HG03045 (cell line): ENCODE data around the gene LGSN.
"Not testable (repeated sequence)": the region's sequence is repeated elsewhere in the genome, so short reads cannot be mapped to it uniquely, and the experiment has no call there.

Source experiments
- ATAC-seq: cut with Tn5 transposase; IDR thresholded peaks from one replicate; pipeline ENCODE4 v1.9.1; 2021; ENCODE audit warnings: mild to moderate bottlenecking, moderate library complexity; ENCODE audit not compliant: unreplicated experiment

LGSN gene

GRCh38 chr6:63319939-63320338 is at the start of gene LGSN:
LGSN (minus strand) TSS chr6:63319983; CDS start chr6:63319943, 40 bp downstream.
- ATAC-seq: no peak

- no peak for ATAC-seq
Measured at GRCh38 chr6:63368347-63368746, 48.6 kb upstream of the LGSN start.

- not testable (repeated sequence) for ATAC-seq
Measured at GRCh38 chr6:63362500-63363120, 42.8 kb upstream of the LGSN start.

- not testable (repeated sequence) for ATAC-seq
Measured at GRCh38 chr6:63357384-63357783, 37.6 kb upstream of the LGSN start.

GRCh38 chr6:63355632-63356031 is 35.8 kb upstream of the LGSN start:
- no peak for ATAC-seq

- ATAC-seq: peak; percentile 5
Measured at GRCh38 chr6:63353286-63353630, 33.5 kb upstream of the LGSN start.

GRCh38 chr6:63352544-63353285 is 32.9 kb upstream of the LGSN start:
- peak; percentile 94 for ATAC-seq

- ATAC-seq: peak; percentile 33
Measured at GRCh38 chr6:63352069-63352543, 32.3 kb upstream of the LGSN start.

- ATAC-seq: no peak
Measured at GRCh38 chr6:63349401-63349800, 29.6 kb upstream of the LGSN start.

- ATAC-seq: no peak
Measured at GRCh38 chr6:63348836-63349235, 29.1 kb upstream of the LGSN start.

GRCh38 chr6:63347599-63347998 is 27.8 kb upstream of the LGSN start:
- ATAC-seq: no peak

GRCh38 chr6:63346217-63346835 is 26.5 kb upstream of the LGSN start:
- ATAC-seq: no peak

- ATAC-seq: no peak
Measured at GRCh38 chr6:63340351-63340750, 20.6 kb upstream of the LGSN start.

- not testable (repeated sequence) for ATAC-seq
Measured at GRCh38 chr6:63334652-63335051, 14.9 kb upstream of the LGSN start.

- no peak for ATAC-seq
Measured at GRCh38 chr6:63333440-63333839, 13.7 kb upstream of the LGSN start.

- not testable (repeated sequence) for ATAC-seq
Measured at GRCh38 chr6:63326630-63327029, 6.8 kb upstream of the LGSN start.

- ATAC-seq: no peak
Measured at GRCh38 chr6:63322981-63323380, 3.2 kb upstream of the LGSN start.

GRCh38 chr6:63321821-63322220 is 2.0 kb upstream of the LGSN start:
- ATAC-seq: no peak

GRCh38 chr6:63317641-63318040 is 2.1 kb downstream of the LGSN start:
- ATAC-seq: no peak

- ATAC-seq: no peak
Measured at GRCh38 chr6:63316113-63316512, 3.7 kb downstream of the LGSN start.

GRCh38 chr6:63313111-63313510 is 6.7 kb downstream of the LGSN start:
- no peak for ATAC-seq
